HepG2 (cell line): ENCODE measurements around the gene RAB39A.

Experiments used
- MAFF ChIP-seq: IDR thresholded peaks from 2 replicates; pipeline ENCODE4 v1.6.1; 2011; ENCODE audit warnings: low read depth, low read length, improper control_type of control experiment
- POLR2A ChIP-seq, 2 experiments: IDR thresholded peaks; 2 replicates each; pipeline ENCODE4 v1.6.1; 2011; ENCODE audit warnings: low read depth in 2 of 2, low read length in 2 of 2, mild to moderate bottlenecking in 1 of 2, moderate library complexity in 1 of 2; ENCODE audit not compliant: insufficient read depth in 1 of 2
- TF ChIP-seq, protein P1 (sequence below): sonication (generic); formaldehyde crosslinking; IDR thresholded peaks from 2 replicates; pipeline ENCODE4 v1.5.0; 2020; ENCODE audit warnings: mild to moderate bottlenecking, missing genetic modification reagents, moderate library complexity

DNA sequence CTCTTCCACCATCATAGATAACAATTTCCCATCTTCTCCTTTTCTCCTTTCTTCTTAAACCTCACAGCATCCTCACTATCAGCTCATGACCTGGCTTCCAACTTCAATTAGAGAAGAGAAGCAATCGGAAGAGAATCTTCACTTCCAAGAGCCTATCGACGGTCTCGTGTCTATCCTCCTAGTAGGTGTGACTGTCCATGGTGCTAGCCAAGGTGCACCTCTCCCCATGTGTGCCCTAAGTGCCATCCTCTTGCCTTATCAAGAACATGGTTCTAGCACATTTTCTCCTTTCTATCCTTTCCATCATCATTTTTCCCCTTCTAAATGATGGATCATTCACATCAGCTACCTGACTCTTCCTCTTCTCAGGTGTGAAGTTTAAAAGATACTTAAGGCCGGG, 75.4 kb downstream of the RAB39A start:
- TF ChIP-seq, protein P1, sequence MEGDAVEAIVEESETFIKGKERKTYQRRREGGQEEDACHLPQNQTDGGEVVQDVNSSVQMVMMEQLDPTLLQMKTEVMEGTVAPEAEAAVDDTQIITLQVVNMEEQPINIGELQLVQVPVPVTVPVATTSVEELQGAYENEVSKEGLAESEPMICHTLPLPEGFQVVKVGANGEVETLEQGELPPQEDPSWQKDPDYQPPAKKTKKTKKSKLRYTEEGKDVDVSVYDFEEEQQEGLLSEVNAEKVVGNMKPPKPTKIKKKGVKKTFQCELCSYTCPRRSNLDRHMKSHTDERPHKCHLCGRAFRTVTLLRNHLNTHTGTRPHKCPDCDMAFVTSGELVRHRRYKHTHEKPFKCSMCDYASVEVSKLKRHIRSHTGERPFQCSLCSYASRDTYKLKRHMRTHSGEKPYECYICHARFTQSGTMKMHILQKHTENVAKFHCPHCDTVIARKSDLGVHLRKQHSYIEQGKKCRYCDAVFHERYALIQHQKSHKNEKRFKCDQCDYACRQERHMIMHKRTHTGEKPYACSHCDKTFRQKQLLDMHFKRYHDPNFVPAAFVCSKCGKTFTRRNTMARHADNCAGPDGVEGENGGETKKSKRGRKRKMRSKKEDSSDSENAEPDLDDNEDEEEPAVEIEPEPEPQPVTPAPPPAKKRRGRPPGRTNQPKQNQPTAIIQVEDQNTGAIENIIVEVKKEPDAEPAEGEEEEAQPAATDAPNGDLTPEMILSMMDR (CRISPR knock-in tag): no peak
- no peak for TF ChIP-seq POLR2A (IDR thresholded peaks at IDR 0.05; ENCODE audit: insufficient read depth in 1 of 2, low read depth in 2 of 2, low read length in 2 of 2)
- TF ChIP-seq MAFF: no peak
